C4-2B (cell line): ENCODE data around the gene MAPKBP1.

Source experiments
- ZFX ChIP-seq: fragments of 450-650 bp; IDR thresholded peaks from 2 replicates; pipeline ENCODE4 v1.6.1; 2017
- TF ChIP-seq, protein P1 (sequence below): fragments of 450-650 bp; conservative IDR thresholded peaks from 2 replicates; pipeline ENCODE4 v1.5.1; 2017; ENCODE audit warnings: mild to moderate bottlenecking

DNA sequence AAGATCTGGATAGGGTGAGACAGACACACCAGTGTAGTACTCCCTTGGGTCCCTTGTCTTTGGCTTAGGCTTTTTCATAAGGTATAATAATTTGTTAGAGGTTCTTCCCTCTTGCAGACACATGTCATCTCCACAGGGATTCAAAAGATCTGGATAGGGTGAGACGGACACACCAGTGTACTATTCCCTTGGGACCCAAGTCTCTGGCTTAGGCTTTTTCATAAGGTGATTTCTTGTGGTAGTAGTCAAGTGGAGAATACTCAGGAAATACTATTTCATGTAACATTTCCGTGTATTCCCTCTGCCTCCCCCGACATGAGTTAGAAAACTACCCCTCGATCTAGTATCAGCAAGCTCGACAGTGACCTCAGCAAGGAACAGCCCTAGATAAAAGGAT lies 954 bp upstream of the MAPKBP1 start:
- TF ChIP-seq, protein P1, sequence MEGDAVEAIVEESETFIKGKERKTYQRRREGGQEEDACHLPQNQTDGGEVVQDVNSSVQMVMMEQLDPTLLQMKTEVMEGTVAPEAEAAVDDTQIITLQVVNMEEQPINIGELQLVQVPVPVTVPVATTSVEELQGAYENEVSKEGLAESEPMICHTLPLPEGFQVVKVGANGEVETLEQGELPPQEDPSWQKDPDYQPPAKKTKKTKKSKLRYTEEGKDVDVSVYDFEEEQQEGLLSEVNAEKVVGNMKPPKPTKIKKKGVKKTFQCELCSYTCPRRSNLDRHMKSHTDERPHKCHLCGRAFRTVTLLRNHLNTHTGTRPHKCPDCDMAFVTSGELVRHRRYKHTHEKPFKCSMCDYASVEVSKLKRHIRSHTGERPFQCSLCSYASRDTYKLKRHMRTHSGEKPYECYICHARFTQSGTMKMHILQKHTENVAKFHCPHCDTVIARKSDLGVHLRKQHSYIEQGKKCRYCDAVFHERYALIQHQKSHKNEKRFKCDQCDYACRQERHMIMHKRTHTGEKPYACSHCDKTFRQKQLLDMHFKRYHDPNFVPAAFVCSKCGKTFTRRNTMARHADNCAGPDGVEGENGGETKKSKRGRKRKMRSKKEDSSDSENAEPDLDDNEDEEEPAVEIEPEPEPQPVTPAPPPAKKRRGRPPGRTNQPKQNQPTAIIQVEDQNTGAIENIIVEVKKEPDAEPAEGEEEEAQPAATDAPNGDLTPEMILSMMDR: no peak
- TF ChIP-seq ZFX: no peak
